ENCODE measurements around the gene CTF1.
"Not testable (repeated sequence)": the region's sequence is repeated elsewhere in the genome, so short reads cannot be mapped to it uniquely, and the experiment has no call there.

Gene CTF1

GRCh38 chr16:30888856-30889499 is 7.4 kb upstream of the CTF1 start:
- DNase-seq, result no peak

GRCh38 chr16:30889721-30890120 is 6.7 kb upstream of the CTF1 start:
- DNase-seq, result no peak

DNA sequence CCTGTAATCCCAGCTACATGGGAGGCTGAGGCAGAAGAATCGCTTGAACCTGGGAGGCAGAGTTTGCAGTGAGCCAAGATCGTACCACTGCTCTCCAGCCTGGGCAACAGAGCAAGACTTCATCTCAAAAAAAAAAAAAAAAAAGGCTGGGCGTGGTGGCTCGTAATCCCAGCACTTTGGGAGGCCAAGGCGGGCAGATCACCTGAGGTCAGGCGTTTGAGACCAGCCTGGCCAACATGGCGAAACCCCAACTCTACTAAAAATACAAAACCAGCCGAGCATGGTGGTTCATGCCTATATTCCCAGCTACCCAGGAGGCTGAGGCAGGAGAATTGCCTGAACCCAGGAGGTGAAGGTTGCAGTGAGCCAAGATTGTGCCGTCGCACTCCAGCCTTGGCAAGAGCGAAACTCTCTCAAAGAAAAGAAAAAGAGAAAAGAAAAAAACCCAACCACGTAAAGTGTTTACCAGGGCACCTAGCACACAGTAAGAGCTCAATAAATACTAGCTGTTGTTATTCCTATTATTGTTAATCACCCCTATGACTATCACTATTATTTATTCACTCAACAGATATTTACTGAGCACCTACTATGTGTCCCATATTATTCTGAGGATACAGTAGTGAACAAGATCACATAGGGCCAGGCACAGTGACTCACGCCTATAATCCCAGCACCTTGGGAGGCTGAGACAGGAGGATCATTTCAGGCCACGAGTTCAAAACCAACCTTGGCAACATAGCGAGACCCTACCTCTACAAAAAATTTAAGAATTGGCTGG is 5.2 kb upstream of the CTF1 start:
- DNase-seq, result not testable (repeated sequence)

- DNase-seq, result no peak
Observed at GRCh38 chr16:30892670-30893416, 3.6 kb upstream of the CTF1 start.

DNA sequence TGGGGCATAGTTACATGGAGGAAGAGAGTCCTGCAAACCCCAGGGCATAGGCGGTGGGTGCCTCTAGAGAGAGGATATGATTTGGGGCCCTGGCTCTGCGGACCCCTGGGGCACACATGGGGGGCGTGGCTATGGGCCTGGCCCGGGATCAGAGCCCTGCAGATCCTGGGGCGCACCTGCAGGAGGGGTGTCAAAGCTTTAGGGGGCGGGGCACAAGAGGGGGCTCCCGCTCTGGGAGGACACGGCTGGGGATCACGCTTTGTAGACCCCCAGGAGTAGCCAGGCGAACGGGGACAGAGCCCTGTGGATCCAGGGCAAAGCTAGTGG is 3.0 kb upstream of the CTF1 start:
- no peak for DNase-seq

GRCh38 chr16:30893744-30894539 is 2.5 kb upstream of the CTF1 start, which contains the start of gene BCL7C:
TSS of gene BCL7C (minus strand) at chr16:30894077. CDS start at chr16:30893944, 133 bp downstream.
- peak; percentile 60 for DNase-seq

DNA sequence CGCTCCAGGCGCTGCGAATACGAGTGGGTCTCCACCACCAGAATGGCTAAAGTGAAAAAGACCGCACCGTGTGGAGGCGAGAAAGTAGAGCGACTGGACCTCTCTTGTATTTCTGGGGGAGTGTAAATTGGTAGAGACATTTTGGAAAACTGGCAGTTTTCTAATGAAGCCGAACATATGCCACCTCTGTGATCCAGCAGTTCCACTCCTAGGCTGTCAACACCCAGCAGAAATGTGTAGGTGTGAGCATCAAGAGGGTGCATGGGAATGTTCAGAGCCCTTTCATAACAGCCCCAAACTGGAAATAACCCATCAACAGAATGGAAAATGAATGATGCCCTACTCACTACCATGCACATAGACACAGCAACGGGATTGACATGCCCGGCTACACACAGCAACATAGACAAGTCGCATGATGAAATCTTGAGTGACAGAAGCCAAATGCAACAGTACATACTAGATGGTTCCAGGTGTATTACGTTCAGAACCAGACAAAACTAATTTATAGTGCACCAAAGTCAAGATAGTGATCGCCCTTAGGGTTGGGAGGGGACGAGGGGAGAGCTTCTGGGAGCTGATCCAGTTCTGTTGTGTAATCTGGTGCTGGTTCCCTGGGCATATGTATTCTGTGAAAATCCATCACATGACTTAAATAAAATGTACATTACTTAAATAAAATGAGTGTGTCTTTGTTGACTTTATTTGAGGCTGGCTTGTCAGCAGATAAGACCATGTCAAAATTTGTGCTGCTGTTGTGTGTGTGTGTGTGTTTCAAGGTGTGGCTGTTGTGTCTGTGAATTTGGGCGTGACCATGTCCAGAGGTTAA is 1.7 kb upstream of the CTF1 start:
- DNase-seq, result no peak

- no peak for DNase-seq
Observed at GRCh38 chr16:30895627-30896260, 670 bp upstream of the CTF1 start.

- peak; percentile 31 for DNase-seq
Observed at GRCh38 chr16:30896889-30897733, 697 bp downstream of the CTF1 start.

GRCh38 chr16:30899794-30900193 is 3.4 kb downstream of the CTF1 start:
- no peak for DNase-seq

GRCh38 chr16:30900588-30900987 is 4.2 kb downstream of the CTF1 start:
- no peak for DNase-seq

- no peak for DNase-seq
Observed at GRCh38 chr16:30901201-30902028, 5.0 kb downstream of the CTF1 start.

GRCh38 chr16:30902029-30902972 is 5.9 kb downstream of the CTF1 start:
- DNase-seq, result no peak

DNA sequence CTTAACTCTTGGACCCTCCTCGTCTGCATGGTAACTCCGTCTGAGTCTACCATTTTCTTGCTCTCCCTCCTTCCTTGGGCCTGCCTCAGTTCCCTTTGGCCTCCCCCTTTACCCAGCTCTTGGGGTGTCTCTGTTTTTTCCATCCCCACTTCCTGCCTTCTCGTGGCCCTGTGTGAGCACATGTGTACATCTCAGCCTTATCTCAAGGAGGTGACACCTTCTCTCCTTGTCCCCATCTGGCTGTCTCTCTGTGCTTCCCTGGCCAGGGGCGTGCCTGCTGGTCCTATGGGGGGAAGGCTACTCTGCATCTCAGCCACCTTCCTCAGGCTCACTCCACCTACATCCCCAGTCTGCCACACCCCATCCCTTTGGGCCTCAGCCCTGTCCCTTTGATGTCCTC is 6.6 kb downstream of the CTF1 start:
- no peak for DNase-seq

- no peak for DNase-seq
Observed at GRCh38 chr16:30903596-30903995, 7.2 kb downstream of the CTF1 start.

DNA sequence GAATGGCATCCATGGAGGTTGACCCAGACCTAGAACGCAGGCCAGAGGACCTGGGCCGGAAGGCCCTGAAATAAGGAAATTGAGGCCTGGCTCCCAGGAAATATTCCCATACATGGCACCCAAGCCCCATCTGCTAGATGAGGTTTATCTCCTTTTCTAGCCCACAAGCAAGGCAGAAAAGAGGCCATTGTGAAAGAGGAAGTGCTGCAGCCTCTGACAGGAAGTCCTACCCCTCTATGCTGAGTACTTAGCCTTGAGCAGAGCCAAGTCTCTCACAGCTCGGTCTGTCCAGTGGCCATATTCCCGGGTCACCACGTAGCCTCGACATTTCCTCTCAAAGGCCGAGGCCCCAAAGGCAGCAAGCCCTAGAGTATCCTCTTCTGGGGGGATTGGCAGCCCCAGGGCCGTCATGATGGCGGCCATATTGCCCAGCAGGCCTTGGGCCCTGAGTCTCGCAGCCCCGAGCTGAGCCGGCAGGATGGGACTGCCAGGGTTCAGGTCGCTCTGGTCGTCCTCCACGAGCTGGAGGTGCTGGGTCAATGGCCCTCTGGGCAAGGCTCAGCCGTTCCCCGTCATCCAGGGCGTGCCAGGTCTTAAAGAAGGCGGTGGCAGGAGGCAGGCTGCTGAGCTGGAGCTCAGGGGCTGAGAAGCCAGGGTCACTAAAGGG is 7.8 kb downstream of the CTF1 start:
- DNase-seq, result no peak

DNA sequence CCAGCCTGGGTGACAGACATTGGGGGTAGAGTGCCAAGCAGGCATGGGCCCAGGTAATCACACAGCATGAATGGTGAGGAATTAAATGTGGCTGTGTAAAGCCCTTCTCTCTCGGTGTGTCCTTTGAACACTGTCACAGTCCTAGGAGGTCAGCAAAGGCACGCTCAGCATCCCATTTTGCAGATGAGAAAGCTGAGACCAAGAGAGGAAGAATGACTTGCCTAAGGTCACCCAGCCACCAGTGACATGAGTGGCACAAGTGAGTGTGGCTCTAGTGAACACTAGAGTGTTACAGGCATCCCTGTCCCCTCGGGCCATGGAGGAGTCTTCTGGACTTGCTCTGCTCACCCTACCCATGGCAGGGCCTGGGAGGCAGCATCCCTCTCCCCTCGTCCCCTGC is 10.7 kb downstream of the CTF1 start:
- DNase-seq, result no peak
